ENCODE results near the gene PCSK5.

Gene PCSK5

GRCh38 chr9:76403352-76403751 lies 512.9 kb downstream of the PCSK5 start:
- Histone ChIP-seq H2BK12ac (ENCODE audit: low read length in 2 of 2) (no peak overlapping the region), H2BK5ac (ENCODE audit: low read depth, low read length, poor library complexity, severe bottlenecking) (no peak overlapping the region), H3K36me3 (ENCODE audit: control insufficient read depth in 1 of 2, insufficient read depth in 2 of 2, low read depth in 1 of 2, low read length in 2 of 2) (no peaks in the 10 kb centered on the region), H3K14ac (ENCODE audit: low read length in 2 of 2) (no peak overlapping the region), H3K27ac (ENCODE audit: low read length, poor library complexity, severe bottlenecking) (peak overlapping the region; percentile 12), H3K9ac (ENCODE audit: low read length) (peak overlapping the region; percentile 84), H2BK120ac (ENCODE audit: low read depth, low read length) (no peak overlapping the region), H2AFZ (ENCODE audit: low read depth, low read length) (peak overlapping the region; percentile 69), H3K27me3 (ENCODE audit: control insufficient read depth in 1 of 2, insufficient read depth in 1 of 2, low read length in 2 of 2) (no peaks in the 10 kb centered on the region), H3K4me2 (ENCODE audit: low read length, poor library complexity, severe bottlenecking) (no peak overlapping the region), H3K4ac (ENCODE audit: low read depth in 1 of 2, low read length in 2 of 2) (no peak overlapping the region), H2AK5ac (ENCODE audit: low read length, severe bottlenecking) (no peak overlapping the region), H4K91ac (ENCODE audit: low read length) (no peak overlapping the region), H3K18ac (ENCODE audit: low read depth in 1 of 2, low read length in 2 of 2) (no peak overlapping the region), H2BK15ac (ENCODE audit: low read depth, poor library complexity, severe bottlenecking) (no peak overlapping the region), H3K4me3 (ENCODE audit: insufficient read depth in 1 of 2, low read depth in 1 of 2, low read length in 2 of 2) (peak overlapping the region in 1 of 2 experiments; percentile 43), H4K8ac (ENCODE audit: low read length) (no peak overlapping the region), H3K4me1 (ENCODE audit: control insufficient read depth, insufficient read depth, low read depth, low read length) (no peaks in the 10 kb centered on the region), H3K23ac (ENCODE audit: low read length in 2 of 2) (no peak overlapping the region), H3K9me3 (ENCODE audit: control insufficient read depth, low read length) (no peaks in the 10 kb centered on the region), H3K79me1 (replicated peaks; ENCODE audit: low read length, poor library complexity, severe bottlenecking) (no peaks in the 10 kb centered on the region)
- 75% methylated on average over 1 of the region's 2 CpGs for WGBS
- peak; percentile 81 for DNase-seq

- Histone ChIP-seq H2BK120ac (ENCODE audit: low read depth, low read length) (no peak overlapping the region), H3K23ac (ENCODE audit: low read length in 2 of 2) (no peak overlapping the region), H4K8ac (ENCODE audit: low read length) (no peak overlapping the region), H3K9me3 (ENCODE audit: control insufficient read depth, low read length) (no peaks in the 10 kb centered on the region), H2AFZ (ENCODE audit: low read depth, low read length) (no peak overlapping the region), H3K27ac (ENCODE audit: low read length, poor library complexity, severe bottlenecking) (no peak overlapping the region), H2BK12ac (ENCODE audit: low read length in 2 of 2) (no peak overlapping the region), H2BK5ac (ENCODE audit: low read depth, low read length, poor library complexity, severe bottlenecking) (no peak overlapping the region), H2BK15ac (ENCODE audit: low read depth, poor library complexity, severe bottlenecking) (no peak overlapping the region), H3K4me1 (ENCODE audit: control insufficient read depth, insufficient read depth, low read depth, low read length) (no peaks in the 10 kb centered on the region), H3K79me1 (replicated peaks; ENCODE audit: low read length, poor library complexity, severe bottlenecking) (no peaks in the 10 kb centered on the region), H3K4me3 (ENCODE audit: insufficient read depth in 1 of 2, low read depth in 1 of 2, low read length in 2 of 2) (no peak overlapping the region), H3K9ac (ENCODE audit: low read length) (no peak overlapping the region), H3K14ac (ENCODE audit: low read length in 2 of 2) (no peak overlapping the region), H4K91ac (ENCODE audit: low read length) (no peak overlapping the region), H3K27me3 (ENCODE audit: control insufficient read depth in 1 of 2, insufficient read depth in 1 of 2, low read length in 2 of 2) (no peaks in the 10 kb centered on the region), H2AK5ac (ENCODE audit: low read length, severe bottlenecking) (no peak overlapping the region), H3K18ac (ENCODE audit: low read depth in 1 of 2, low read length in 2 of 2) (no peak overlapping the region), H3K4me2 (ENCODE audit: low read length, poor library complexity, severe bottlenecking) (no peak overlapping the region), H3K36me3 (ENCODE audit: control insufficient read depth in 1 of 2, insufficient read depth in 2 of 2, low read depth in 1 of 2, low read length in 2 of 2) (no peaks in the 10 kb centered on the region), H3K4ac (ENCODE audit: low read depth in 1 of 2, low read length in 2 of 2) (no peak overlapping the region)
- no peak for DNase-seq
- 80% methylated on average over 1 of the region's 1 CpG for WGBS
These were observed 513.9 kb downstream of the PCSK5 start for GRCh38 chr9:76404401-76404800.

GRCh38 chr9:76405340-76405739 lies 514.9 kb downstream of the PCSK5 start:
- Histone ChIP-seq H2BK5ac (ENCODE audit: low read depth, low read length, poor library complexity, severe bottlenecking) (no peak overlapping the region), H3K9ac (ENCODE audit: low read length) (no peak overlapping the region), H3K27ac (ENCODE audit: low read length, poor library complexity, severe bottlenecking) (no peak overlapping the region), H2AK5ac (ENCODE audit: low read length, severe bottlenecking) (no peak overlapping the region), H3K9me3 (ENCODE audit: control insufficient read depth, low read length) (no peaks in the 10 kb centered on the region), H4K8ac (ENCODE audit: low read length) (no peak overlapping the region), H3K23ac (ENCODE audit: low read length in 2 of 2) (no peak overlapping the region), H3K4ac (ENCODE audit: low read depth in 1 of 2, low read length in 2 of 2) (no peak overlapping the region), H3K18ac (ENCODE audit: low read depth in 1 of 2, low read length in 2 of 2) (no peak overlapping the region), H2BK120ac (ENCODE audit: low read depth, low read length) (no peak overlapping the region), H2BK12ac (ENCODE audit: low read length in 2 of 2) (no peak overlapping the region), H2AFZ (ENCODE audit: low read depth, low read length) (no peak overlapping the region), H2BK15ac (ENCODE audit: low read depth, poor library complexity, severe bottlenecking) (no peak overlapping the region), H4K91ac (ENCODE audit: low read length) (no peak overlapping the region), H3K4me3 (ENCODE audit: insufficient read depth in 1 of 2, low read depth in 1 of 2, low read length in 2 of 2) (no peak overlapping the region), H3K4me2 (ENCODE audit: low read length, poor library complexity, severe bottlenecking) (no peak overlapping the region), H3K79me1 (replicated peaks; ENCODE audit: low read length, poor library complexity, severe bottlenecking) (no peaks in the 10 kb centered on the region), H3K36me3 (ENCODE audit: control insufficient read depth in 1 of 2, insufficient read depth in 2 of 2, low read depth in 1 of 2, low read length in 2 of 2) (no peaks in the 10 kb centered on the region), H3K27me3 (ENCODE audit: control insufficient read depth in 1 of 2, insufficient read depth in 1 of 2, low read length in 2 of 2) (no peaks in the 10 kb centered on the region), H3K14ac (ENCODE audit: low read length in 2 of 2) (no peak overlapping the region), H3K4me1 (ENCODE audit: control insufficient read depth, insufficient read depth, low read depth, low read length) (no peaks in the 10 kb centered on the region)
- WGBS: 100% methylated on average over 2 of the region's 3 CpGs
- no peak for DNase-seq

GRCh38 chr9:76405868-76406267 lies 515.4 kb downstream of the PCSK5 start:
- Histone ChIP-seq H3K79me1 (replicated peaks; ENCODE audit: low read length, poor library complexity, severe bottlenecking) (no peaks in the 10 kb centered on the region), H4K8ac (ENCODE audit: low read length) (no peak overlapping the region), H3K9me3 (ENCODE audit: control insufficient read depth, low read length) (no peaks in the 10 kb centered on the region), H3K18ac (ENCODE audit: low read depth in 1 of 2, low read length in 2 of 2) (no peak overlapping the region), H2BK120ac (ENCODE audit: low read depth, low read length) (no peak overlapping the region), H2BK15ac (ENCODE audit: low read depth, poor library complexity, severe bottlenecking) (no peak overlapping the region), H3K9ac (ENCODE audit: low read length) (no peak overlapping the region), H3K4me1 (ENCODE audit: control insufficient read depth, insufficient read depth, low read depth, low read length) (no peaks in the 10 kb centered on the region), H3K27me3 (ENCODE audit: control insufficient read depth in 1 of 2, insufficient read depth in 1 of 2, low read length in 2 of 2) (no peaks in the 10 kb centered on the region), H3K23ac (ENCODE audit: low read length in 2 of 2) (no peak overlapping the region), H4K91ac (ENCODE audit: low read length) (no peak overlapping the region), H2BK5ac (ENCODE audit: low read depth, low read length, poor library complexity, severe bottlenecking) (no peak overlapping the region), H2AK5ac (ENCODE audit: low read length, severe bottlenecking) (no peak overlapping the region), H3K36me3 (ENCODE audit: control insufficient read depth in 1 of 2, insufficient read depth in 2 of 2, low read depth in 1 of 2, low read length in 2 of 2) (no peaks in the 10 kb centered on the region), H3K4ac (ENCODE audit: low read depth in 1 of 2, low read length in 2 of 2) (no peak overlapping the region), H2AFZ (ENCODE audit: low read depth, low read length) (no peak overlapping the region), H3K4me3 (ENCODE audit: insufficient read depth in 1 of 2, low read depth in 1 of 2, low read length in 2 of 2) (no peak overlapping the region), H3K27ac (ENCODE audit: low read length, poor library complexity, severe bottlenecking) (no peak overlapping the region), H2BK12ac (ENCODE audit: low read length in 2 of 2) (no peak overlapping the region), H3K14ac (ENCODE audit: low read length in 2 of 2) (no peak overlapping the region), H3K4me2 (ENCODE audit: low read length, poor library complexity, severe bottlenecking) (no peak overlapping the region)
- no peak for DNase-seq
